Fibroblast of skin of abdomen (primary cell): ENCODE measurements around the gene NEDD4L.

ENCODE experiments used
- DNase-seq: peaks from one replicate; pipeline ENCODE4 v3.0.0-alpha.2; 2013

The NEDD4L gene

DNA sequence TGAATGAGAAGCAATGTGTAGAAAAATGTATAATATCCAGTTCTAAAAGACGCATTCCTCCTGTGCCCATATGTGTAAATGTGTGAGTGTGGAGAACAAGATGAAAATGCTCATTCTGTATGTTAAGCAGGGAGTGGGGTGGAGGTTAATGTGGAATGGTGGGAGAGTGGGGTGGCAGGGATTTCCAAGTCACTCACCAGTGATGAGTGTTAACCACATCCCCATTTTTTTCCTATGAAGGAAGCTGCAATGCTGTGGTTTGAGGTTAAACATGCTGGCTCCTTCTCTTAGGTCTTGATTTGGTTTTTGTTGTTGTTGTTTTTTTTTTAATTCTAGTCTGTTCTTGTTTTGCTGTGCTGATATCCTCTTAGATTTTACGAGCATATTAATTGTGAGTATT is 169.4 kb downstream of the NEDD4L start:
- peak; percentile 95 for DNase-seq

DNA sequence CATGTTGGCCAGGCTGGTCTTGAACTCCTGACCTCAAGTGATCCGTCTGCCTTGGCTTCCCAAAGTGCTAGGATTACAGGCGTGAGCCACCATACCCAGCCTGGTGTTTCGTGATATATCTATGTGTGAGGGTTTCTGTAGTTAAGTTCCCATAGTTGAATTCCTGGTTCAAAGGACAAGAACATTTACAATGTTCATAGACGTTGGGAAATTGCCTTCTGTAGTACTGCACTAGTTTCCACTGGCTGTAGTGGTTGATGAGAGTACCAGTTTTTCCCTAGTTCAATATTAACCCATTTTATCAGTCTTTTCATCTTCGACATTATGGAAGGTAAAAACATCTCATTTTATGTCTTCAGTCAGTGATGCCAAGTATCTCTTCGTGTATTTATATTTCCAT is 171.0 kb downstream of the NEDD4L start:
- DNase-seq: no peak

DNA sequence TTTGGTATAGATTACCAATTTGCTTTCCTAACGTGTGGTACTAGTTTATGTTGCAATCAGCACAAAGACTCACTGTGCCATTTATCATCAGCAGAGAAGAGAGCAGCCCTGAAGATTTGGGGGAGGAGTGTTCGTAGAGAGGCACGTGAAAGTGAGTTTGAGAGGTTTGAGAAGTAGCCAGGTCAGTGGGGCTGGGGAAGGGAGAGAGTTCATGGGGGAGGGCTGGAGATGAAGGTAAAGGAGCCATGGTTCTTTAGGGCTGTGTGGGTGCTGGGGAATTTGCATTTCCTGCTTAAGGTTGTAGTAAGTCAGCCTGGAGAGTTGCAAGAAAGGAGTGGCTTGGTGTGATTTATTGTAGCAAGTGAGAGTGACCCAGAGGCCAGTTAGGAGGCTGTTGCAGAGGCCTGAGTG is 172.1 kb downstream of the NEDD4L start:
- peak; percentile 33 for DNase-seq

DNA sequence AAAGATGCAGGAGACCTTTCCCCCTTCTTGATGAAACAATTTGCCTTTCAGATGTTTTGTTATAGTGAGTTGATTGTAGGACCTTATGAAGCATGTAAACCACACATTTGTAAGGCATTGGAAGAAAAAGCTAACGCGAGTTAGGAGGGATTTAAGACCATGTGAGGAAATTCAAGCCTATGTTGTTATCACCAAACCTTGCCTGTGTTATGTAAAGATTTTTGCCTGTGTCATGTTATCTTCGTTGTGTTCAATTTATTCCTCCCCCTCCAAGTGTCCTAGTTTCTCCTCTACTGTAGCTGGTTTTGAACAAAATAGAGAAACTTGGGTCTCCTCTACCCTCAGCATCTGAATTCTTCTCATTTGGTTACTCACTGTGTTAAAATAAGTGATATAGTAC is 173.0 kb downstream of the NEDD4L start:
- DNase-seq: no peak

DNA sequence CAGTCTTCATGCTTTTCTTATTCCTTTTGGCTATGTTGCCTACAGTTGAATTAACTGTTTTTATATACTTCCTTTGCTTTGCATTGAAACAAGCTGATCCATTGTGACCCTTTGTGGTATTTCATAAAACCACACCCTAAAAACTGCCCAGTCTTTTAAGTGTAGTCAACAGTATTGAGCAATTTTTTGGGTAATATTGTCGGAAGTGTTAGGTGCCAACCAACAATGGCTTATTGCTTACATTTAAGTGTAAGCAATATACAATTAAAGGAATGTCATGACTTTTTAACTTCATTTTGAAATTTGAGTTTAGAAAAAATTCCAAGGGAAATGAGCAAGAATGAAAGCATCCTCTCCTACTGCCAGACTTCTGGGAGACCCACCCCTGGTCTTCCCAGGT is 174.1 kb downstream of the NEDD4L start:
- DNase-seq: no peak

DNA sequence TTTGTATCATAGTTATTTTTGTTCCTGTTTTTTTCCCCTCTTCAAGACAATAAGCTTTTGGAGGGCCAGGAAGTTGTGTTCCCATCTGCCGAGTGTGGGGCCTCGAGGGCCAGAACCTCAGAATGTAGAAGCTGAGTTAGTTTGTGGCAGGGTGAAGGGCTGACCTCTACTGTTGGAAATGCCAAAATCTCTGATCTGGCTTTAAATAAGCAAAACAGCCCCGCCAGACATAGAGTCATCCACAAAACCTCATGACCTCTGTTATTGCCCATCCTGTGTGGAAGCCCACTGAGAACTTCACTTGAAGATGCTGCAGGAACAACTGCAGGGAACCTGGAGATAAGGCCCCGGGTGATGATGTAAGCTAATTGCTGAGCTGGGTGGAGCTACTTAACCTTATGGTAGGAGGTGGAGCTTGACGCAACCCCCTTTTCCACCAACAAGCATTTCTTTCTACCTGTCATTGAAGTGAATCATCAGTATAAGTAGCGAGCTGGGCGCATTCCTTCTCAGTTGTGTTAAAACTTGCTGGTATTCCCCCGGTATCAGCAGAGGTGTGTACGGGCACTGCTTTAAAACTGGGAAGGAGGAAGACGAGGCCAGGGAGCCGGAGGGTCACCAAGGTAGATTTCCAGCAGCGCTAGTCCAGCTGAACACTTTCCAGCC is 177.2 kb downstream of the NEDD4L start:
- DNase-seq: peak; percentile 66

DNA sequence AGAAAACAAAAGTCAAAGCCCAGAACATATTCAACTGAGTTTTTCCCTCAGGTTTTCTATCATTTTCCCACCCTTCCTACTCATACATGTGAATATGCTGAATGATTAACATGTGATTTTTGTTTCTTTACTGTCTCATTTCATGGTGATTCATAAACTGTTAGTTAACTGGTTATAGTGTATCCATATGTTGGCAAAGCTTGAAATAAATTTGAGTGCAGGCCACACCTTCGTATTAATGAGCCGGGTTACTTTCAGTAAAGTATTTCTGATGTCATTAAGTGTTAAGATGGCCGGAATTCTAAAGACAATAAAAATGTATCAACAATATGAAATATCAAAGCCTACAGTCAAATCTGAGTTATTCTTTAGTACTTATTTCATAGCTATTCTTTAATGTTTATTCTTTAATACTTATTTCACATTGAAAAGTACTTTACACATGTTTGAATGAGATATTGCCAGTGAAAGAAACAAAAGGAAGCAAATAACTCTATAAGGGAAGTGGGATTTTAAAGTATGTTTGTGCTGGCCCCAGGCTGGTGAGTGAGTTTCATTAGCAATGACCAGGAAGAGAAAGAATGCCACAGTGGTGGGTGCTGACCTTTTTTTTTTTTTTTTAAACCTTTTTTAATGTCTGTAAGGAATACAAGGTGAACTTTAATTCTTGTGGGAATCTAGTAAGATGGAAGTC is 178.6 kb downstream of the NEDD4L start:
- DNase-seq: peak; percentile 49

DNA sequence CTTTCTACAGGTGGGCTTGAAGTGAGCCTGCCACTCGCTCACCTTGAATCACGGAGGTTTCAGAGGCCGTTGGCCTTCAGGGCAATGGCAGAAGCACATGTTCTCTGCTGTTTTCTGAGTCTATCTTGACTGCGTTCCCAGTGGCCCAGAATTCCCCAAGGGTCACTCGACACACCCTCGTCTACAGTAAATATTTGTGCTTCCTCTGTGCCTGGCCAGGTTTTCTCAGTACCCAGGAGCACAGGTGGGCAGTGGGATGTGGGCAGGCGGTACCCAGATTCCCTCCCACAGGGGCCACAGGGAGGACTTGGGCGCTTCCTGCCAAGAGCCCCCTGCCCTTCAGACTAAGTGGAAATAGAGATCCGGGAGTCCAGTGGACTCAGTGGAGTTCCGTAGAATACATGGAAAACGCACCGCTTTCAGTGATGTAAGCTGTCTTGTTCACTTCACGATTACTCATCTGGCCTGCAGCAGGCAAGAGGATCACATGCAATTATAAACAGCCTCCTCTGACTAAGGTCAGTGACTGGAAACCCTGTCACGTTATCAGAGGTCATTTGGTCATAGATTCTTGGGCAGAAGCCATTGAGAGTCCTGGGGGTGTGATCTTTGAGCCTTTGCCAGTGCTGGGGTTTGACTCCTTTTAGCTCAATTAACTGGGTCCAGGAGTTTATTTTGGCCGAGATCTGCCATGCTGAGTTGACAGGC is 179.8 kb downstream of the NEDD4L start:
- peak; percentile 82 for DNase-seq

DNA sequence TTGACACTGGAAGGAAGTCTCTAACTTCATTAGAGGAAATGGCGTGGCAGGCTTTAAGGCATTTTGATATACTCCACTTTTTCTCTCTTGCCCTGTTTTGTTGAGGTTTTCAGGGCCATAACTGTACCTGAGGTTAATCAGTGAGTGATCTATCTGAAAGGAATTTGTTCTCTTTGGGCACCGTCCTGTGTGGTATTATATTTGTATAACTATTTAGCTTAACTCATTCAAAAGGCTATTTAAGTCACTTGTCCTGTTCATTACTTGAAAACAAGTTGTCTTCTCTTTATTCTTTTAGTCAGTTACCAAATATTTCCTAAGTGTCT is 180.4 kb downstream of the NEDD4L start:
- no peak for DNase-seq

DNA sequence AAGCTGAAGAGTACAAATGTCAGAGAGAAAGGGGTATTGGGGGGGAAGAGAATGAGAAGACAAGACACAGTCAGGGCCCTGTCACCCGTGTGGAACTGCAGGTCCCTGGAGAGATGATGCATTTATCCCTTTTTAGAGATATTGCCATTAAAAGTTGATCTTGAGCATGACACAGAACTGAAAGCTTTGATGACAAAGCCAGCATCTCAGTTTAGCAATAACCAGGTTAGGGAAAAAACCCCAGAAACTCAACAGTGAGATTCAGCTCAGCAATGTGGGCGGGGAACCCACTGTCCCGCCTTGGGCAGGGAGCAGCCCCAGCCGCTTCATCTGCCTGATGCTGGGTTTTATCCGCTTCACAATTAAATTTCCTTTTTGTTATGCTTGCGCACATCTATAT is 181.1 kb downstream of the NEDD4L start:
- no peak for DNase-seq

DNA sequence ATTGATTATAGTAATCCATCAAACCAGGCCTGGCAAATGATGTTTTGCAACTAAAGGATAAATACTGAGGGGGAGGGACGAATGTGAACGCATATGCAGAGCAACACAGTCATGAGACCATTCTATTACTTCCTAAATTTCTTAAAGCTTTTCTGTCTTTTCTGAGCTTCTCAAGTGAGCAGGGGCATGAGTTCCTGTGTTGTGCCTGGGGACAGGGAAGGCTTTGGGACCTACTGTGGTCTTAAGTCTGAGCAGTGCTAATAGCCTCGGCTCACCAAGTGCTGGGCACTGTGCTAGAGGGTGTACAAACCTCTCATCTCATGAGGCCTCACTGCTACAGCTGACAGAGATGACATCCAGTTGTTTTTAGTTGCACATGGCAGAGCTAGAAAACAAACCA is 182.4 kb downstream of the NEDD4L start:
- DNase-seq: no peak

DNA sequence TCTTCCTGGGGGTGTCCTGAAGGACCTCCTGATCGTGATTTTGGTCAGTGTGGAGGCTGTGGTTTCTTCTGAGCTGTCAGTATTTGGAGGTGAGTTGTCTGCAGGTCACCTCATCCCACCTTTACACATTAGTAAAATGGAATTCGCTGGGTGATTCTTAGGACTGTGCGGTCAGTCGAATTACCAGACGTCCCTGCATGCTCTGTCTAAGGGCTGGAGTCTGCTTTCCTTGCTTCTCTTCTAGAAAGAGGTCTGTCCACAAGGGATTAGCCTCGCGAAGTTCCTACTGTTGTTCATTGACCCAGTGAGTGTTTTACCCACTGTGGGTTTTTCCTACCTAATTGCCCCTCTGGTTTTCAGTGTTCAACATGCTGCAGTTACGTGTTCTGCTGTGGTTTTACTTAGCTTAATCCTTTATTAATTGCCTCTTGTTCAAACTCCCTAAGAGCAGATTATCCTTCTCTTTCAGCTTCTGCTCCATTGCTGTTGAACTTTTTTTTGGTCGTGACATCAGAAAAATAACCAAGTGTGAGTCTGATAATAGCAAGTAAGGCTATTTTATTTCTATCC is 183.4 kb downstream of the NEDD4L start:
- DNase-seq: no peak

DNA sequence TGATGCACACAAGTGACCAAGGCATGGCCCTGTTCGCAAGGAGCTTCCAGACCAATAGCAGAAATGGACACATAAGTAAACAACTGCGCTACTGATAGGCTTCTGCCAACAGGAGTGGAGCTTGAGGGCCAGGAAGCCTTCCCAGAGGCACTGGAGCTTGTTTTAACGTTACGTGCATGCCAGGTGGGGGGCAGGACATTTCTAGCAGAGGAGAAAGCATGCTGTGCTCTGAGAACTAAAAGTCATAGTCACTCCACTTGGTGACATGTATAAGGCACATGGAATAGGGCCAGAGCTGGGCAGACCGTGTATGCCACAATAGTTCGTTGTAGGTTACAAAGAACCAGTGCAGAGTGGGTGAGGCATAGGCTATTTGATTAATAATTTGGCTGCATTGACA is 184.2 kb downstream of the NEDD4L start:
- DNase-seq: no peak

DNA sequence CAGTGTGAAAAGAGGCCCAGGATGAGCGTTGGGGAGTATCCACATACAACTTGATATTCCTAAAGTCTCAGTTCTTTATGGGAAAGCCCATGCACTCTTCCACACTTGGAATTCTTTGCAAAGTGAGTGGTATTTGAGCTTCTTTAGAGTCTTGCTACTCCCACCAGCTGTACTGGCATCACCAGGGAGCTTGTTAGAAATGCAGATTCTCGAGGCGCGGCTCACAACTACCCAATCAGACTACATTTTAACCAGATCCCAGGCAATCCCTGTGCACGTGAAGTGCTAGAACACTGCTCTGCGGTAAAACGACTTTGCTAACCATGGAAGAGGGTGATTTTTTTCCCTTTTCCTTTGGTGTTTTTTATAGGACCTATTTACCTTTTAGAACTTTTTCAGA is 184.7 kb downstream of the NEDD4L start:
- no peak for DNase-seq

DNA sequence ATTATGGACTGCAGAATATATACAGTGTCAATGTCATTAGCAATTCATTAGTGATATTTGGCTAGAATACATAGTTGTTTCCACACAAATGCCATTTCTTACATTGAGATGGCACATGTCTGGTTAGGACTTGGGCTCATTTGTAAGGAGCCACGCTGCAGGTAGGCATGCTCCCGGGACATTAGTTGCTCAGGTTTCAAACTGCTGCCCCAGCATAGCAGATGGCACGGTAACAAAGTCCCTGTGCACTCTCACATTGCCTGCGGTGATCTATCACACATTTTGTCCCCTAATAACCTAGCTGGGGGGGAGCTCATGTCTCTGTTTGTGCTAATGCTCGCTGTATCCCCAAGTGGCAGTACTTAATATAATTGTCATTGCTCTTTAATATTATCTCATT is 185.1 kb downstream of the NEDD4L start:
- DNase-seq: no peak

DNA sequence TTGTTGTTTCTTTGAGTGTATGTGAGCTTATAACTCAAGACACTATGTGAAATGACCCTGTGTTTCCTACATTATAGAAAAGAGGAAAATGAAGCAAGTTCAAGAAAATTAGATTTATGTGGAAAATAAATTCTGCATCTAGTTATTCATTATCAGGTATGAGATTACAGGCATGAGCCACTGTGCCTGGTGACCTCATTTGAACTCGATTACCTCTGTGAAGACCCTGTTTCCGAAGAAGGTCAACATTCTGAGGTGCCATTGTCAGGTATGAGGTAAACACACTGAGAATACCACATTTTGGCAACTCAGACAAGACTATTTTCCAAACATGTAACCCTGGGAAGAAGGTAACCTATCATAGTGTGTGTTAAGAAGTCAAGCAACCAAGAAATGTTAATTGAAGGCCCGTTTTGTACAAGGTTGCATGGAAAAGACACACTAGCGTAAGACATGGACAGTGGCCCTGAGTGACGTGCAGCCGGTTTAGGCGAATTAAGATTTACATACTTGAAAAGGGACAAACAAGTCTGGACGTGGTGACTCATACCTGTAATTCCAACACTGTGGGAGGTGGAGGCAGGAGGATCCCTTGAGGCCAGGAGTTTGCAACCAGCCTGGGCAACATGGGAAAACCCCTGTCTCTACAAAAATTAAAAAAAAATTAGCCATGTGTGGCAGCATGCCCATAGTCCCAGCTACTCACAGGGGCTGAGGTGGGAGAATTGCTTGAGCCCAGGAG is 186.6 kb downstream of the NEDD4L start:
- no peak for DNase-seq

DNA sequence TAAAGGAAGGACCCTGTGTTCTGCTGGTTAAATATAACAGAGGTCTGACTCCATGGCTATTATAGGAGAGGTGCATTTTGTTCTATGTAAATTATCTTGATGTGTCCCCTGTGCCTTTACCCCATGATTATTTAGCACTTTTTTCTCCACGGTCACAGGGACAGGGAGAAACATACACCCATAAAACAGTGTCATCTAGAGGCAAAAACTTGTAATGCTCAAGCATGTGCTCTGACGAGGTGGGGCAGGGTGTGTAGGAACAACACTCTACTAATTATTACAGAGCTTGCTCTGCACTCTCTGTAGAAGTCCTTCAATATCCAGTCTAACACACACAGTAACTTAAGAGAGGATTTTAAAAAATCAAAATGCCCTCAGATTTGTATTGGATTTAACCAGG is 187.9 kb downstream of the NEDD4L start:
- no peak for DNase-seq

DNA sequence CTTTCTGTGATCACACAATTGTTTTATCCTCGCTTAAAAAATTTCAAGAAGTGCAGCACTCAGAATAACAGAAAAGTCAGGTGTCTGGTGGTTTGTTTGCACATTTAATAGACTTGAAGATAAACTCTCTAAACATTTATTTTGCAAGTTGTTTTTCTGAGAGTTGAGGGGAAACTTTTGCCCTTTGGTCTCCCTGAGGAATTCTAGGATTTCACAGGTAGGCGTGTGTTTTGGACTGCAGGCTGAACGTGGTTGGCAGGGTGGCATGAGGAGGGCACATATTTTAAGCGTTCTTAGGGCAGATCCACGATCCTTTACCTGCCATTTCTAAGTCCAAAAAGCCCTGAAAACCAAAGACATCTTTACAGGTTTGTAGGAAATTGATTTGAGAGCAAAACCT is 188.6 kb downstream of the NEDD4L start:
- DNase-seq: no peak

DNA sequence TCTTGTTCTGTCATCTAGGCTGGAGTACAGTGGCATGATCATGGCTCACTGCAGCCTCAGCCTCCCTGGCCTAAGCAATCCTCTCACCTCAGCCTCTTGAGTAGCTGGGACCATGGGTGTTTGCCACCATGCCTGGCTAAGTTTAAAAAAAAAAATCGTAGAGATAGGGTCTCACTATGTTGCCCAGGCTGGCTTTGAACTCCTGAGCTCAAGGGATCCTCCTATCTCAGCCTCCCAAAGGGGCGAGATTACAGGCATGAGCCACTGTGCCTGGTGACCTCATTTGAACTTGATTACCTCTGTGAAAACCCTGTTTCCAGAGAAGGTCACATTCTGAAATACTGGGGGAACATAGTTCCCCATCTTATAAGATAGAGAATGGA is 190.3 kb downstream of the NEDD4L start:
- no peak for DNase-seq

DNA sequence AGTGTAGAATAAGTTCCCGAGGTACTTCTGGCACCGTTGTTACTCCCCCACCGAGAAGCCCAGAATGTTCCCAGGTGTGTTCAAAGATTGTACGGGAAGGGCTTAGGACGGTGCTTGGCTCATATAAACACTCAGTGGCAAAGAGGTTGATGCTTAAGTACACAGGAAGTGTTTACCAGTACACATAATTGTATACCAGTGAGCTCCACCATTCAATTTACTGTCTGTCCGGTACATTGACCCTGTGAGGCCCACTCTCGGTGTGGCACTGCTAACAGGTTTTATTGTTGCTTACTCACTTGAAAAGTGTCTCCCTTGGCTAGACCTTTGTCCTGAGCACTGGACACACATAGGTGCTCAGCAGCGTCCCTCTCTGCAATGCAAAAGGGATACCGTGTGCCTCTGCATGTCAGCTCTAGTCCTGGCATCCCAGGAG is 191.0 kb downstream of the NEDD4L start:
- no peak for DNase-seq

DNA sequence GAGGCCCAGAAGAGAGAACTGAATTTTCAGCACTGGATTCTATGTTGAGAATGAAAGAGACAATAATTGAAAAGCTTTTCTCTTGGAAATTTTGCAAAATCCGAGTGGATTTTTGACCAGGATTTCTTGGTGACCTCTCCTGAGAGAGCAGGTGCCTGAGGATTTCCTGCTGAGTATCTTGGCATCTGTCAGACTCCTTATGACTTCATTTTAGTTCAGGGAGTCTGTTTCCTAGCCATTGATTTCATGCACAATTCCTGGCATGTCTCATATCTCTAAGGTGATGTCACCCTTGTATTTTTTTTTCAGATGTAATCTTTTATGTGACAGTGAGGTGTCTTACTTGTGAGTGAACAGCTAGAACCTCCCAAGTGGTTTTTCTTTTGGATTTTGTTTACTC is 195.9 kb downstream of the NEDD4L start:
- no peak for DNase-seq

DNA sequence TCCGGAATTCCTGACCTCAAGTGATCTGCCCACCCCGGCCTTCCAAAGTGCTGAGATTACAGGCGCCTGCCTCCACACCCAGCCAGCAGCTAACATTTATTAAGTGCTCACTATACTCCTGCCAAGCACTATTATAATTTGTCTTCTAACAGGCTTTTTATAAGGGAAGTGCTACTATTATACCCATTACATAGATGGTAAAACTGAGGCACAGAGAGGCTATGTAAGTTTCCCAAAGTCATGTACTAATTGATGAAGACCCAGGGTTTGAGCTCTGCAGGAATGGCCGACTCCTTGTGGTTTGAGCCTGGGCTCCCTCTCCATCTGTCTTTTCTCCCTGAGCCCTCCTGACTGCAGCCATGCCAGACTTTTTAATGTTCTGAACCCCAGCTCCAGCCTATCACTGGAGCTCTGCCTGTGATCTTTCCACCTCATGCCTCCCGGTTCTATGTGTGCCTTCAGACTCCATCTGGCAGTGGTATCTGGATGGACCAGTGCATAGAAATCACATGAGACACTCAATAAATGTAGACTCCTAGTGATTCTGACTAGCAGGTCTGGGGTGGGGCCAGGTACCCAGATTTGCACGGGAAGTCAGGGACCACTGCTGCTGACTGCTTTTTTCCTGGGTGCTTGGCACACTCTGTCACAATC is 197.1 kb downstream of the NEDD4L start:
- DNase-seq: no peak

DNA sequence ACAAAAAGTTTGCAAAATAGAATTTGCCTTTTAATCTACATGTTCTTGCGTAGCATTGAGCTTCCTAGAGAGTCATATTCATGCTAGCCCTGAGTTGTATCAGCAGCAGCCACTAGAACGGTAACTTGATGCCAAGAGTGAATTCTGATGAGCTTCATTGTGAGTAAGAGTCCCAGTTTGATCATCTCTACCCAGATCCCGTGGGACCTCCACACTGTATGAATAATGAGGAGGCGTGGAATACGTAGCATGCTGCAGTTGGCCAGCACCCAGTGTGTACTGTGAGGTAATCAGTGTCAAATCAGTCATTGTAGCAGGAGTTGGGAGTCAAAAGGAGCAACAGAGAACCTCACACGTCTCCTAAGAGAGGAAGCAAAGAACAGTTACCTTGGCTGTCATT is 197.9 kb downstream of the NEDD4L start:
- DNase-seq: peak; percentile 91
